ENCODE measurements around the gene RDH5.
A peak's percentile ranks its signal among the peaks of the same experiment; 100 is the strongest.
"Not testable (repeated sequence)": the region's sequence is repeated elsewhere in the genome, so short reads cannot be mapped to it uniquely, and the experiment has no call there.

Gene RDH5

GRCh38 chr12:55745361-55746173 lies 25.4 kb downstream of the RDH5 start:
- no peak for DNase-seq (ENCODE audit: low read depth)

- DNase-seq (ENCODE audit: low read depth): peak; percentile 80
Observed at GRCh38 chr12:55746174-55746912, 26.1 kb downstream of the RDH5 start.

DNA sequence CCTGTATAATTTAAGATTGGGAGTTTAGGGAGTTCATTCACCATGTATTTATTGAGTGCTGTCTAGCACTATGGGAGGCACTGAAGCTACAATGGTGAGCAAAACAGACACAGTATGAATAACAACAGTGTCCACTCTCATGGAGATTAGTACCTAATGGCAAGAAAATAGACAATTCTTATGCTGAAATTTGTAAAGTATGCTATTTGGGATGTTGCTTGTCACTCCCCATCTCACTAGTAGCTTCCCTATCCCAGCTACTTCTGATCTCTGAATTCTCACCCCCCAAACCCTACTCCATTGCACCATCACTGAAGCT lies 26.7 kb downstream of the RDH5 start:
- no peak for DNase-seq (ENCODE audit: low read depth)

DNA sequence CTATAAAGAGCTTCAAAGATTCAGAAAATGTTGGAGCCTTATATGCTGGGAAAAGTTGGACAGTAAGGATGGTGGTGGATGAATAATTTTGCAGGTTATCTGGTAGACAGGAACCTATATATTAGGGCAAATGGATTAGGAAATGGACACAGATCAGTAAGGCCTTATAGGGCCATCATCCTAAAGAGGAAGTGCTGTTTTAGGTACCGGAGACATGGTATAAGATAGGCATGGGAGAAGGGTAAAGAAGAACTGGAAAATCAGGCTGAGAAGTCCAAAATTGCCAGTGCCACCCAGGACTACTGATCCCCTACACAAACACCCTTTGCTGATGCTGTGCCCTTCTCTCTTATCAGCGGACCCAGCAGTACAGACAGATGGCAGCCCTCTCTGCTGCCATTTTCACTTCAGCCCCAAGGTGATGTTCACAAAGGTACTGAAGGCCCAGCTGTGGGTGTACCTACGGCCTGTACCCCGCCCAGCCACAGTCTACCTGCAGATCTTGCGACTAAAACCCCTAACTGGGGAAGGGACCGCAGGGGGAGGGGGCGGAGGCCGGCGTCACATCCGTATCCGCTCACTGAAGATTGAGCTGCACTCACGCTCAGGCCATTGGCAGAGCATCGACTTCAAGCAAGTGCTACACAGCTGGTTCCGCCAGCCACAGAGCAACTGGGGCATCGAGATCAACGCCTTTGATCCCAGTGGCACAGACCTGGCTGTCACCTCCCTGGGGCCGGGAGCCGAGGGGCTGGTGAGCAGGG lies 28.2 kb downstream of the RDH5 start:
- no peak for DNase-seq (ENCODE audit: low read depth)

DNA sequence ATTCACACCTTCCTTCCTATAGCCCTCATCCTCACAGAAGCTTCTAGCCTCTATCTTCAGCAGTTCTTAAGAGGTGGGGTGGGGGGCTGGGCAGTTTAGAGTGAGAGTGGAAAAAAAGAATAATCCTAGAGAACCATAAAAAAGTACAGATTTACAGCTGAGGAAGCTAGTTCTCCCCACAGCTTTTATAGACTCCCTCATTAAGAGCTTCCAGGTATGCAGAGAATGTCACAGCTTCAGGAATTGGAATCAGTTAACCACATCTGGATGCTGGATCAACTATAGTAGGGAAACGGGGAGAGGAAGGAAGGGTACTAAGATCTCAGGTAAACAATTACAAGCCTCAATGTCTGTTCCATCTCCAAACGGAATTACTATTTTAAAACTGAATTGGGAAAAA lies 35.1 kb downstream of the RDH5 start:
- DNase-seq (ENCODE audit: low read depth): no peak

GRCh38 chr12:55757701-55758100 lies 37.5 kb downstream of the RDH5 start:
- no peak for DNase-seq (ENCODE audit: low read depth)

- not testable (repeated sequence) for DNase-seq (ENCODE audit: low read depth)
Observed at GRCh38 chr12:55758575-55758974, 38.4 kb downstream of the RDH5 start.

DNA sequence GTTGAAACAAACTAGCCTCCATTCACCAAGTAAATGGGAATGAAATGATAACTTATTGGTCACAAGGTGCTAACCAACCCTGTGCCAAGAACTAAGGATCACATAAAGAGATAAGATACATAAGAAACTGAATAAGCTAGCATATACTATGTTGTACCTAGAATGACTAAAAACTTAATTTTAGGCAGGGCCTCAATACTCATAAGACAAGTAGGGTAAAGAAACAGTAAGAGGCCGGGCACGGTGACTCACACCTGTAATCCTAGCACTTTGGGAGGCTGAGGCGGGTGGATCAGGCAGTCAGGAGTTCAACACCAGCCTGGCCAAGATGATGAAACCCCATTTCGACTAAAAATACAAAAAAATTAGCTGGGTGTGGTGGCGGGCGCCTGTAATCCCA lies 40.5 kb downstream of the RDH5 start:
- no peak for DNase-seq (ENCODE audit: low read depth)

GRCh38 chr12:55762646-55763045 lies 42.5 kb downstream of the RDH5 start:
- no peak for DNase-seq (ENCODE audit: low read depth)

DNA sequence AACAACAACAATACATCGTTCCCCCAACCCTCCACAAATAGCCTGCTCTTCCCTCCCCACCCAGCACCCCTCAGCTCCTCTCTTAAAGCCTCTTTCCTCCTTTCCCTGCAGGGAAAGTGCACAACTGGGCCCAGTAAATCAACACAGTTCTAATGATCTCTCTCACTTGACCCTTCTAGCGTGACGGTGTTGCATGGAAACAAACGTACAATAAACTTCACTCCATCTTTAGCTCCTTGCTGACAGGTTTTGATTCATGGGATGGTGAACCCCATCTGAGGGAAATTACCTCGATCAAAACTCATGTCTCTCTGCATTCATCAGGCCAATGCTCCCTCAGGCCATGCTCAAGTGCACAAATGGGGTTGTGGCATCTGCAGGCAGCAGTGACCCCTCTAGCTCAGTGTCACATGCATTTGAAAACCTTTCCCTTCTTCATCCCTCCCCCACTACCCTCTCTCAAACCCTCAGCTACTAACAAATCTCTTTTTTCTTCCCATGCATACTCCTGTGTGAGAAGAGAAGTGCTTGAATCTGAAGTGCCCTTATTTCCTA lies 45.6 kb downstream of the RDH5 start:
- DNase-seq (ENCODE audit: low read depth): no peak

GRCh38 chr12:55767156-55767555 lies 47.0 kb downstream of the RDH5 start:
- DNase-seq (ENCODE audit: low read depth): no peak

GRCh38 chr12:55771736-55772135 lies 51.5 kb downstream of the RDH5 start:
- DNase-seq (ENCODE audit: low read depth): no peak
